ENCODE measurements around the gene USP31.

Gene USP31

DNA sequence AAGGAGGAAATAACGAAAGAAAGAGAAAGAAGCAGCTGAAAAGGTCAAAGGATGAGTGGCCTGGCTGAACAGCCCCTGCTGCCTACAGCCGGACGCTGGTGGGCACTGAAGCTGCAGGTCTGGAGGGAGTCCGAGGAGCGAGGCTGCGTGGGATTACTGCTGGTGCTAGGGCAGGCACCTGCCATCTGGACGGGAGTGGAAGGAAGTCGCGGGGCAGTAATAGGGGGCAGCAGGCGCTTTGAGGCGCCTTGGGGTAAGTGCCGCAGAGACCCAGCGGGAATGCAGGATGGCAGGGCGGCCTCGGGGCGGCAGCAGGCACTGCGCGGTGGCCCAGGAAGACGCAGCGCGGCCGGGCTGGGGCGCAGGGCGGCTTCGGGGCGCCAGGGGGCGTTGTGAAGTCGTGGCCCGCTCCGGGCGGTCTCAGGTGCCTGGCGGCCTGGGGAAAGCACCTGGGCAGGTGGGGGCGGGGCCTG, 33.0 kb upstream of the USP31 start:
- peak; percentile 100 for ATAC-seq
- no peak for TF ChIP-seq PPARA (CRISPR knock-in tag; IDR thresholded peaks at IDR 0.05; ENCODE audit: borderline replicate concordance)
- no peak for TF ChIP-seq ZC3H10 (CRISPR knock-in tag; IDR thresholded peaks at IDR 0.05)
- TF ChIP-seq, protein P1, sequence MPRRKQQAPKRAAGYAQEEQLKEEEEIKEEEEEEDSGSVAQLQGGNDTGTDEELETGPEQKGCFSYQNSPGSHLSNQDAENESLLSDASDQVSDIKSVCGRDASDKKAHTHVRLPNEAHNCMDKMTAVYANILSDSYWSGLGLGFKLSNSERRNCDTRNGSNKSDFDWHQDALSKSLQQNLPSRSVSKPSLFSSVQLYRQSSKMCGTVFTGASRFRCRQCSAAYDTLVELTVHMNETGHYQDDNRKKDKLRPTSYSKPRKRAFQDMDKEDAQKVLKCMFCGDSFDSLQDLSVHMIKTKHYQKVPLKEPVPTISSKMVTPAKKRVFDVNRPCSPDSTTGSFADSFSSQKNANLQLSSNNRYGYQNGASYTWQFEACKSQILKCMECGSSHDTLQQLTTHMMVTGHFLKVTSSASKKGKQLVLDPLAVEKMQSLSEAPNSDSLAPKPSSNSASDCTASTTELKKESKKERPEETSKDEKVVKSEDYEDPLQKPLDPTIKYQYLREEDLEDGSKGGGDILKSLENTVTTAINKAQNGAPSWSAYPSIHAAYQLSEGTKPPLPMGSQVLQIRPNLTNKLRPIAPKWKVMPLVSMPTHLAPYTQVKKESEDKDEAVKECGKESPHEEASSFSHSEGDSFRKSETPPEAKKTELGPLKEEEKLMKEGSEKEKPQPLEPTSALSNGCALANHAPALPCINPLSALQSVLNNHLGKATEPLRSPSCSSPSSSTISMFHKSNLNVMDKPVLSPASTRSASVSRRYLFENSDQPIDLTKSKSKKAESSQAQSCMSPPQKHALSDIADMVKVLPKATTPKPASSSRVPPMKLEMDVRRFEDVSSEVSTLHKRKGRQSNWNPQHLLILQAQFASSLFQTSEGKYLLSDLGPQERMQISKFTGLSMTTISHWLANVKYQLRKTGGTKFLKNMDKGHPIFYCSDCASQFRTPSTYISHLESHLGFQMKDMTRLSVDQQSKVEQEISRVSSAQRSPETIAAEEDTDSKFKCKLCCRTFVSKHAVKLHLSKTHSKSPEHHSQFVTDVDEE (CRISPR knock-in tag; IDR thresholded peaks at IDR 0.05) = no peak
- TF ChIP-seq, protein P2, sequence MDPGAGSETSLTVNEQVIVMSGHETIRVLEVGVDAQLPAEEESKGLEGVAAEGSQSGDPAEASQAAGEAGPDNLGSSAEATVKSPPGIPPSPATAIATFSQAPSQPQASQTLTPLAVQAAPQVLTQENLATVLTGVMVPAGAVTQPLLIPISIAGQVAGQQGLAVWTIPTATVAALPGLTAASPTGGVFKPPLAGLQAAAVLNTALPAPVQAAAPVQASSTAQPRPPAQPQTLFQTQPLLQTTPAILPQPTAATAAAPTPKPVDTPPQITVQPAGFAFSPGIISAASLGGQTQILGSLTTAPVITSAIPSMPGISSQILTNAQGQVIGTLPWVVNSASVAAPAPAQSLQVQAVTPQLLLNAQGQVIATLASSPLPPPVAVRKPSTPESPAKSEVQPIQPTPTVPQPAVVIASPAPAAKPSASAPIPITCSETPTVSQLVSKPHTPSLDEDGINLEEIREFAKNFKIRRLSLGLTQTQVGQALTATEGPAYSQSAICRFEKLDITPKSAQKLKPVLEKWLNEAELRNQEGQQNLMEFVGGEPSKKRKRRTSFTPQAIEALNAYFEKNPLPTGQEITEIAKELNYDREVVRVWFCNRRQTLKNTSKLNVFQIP (CRISPR knock-in tag; IDR thresholded peaks at IDR 0.05; ENCODE audit: borderline replicate concordance, low read depth) = no peak
- TF ChIP-seq ARNTL (CRISPR knock-in tag; IDR thresholded peaks at IDR 0.05; ENCODE audit: borderline replicate concordance, low read depth) = no peak
- TF ChIP-seq ZFP30 (CRISPR knock-in tag; IDR thresholded peaks at IDR 0.05) = no peak
- no peak for TF ChIP-seq ZNF8 (CRISPR knock-in tag; IDR thresholded peaks at IDR 0.05)
- TF ChIP-seq ZFP3 (CRISPR knock-in tag; IDR thresholded peaks at IDR 0.05) = no peak
- no peak for TF ChIP-seq ZNF565 (CRISPR knock-in tag; conservative IDR thresholded peaks at IDR 0.05; ENCODE audit: low read depth)
- no peak for TF ChIP-seq SNAI2 (CRISPR knock-in tag; IDR thresholded peaks at IDR 0.05)
- no peak for TF ChIP-seq OSR1 (CRISPR knock-in tag; IDR thresholded peaks at IDR 0.05)
- TF ChIP-seq GLIS3 (CRISPR knock-in tag; IDR thresholded peaks at IDR 0.05) = no peak
- no peak for TF ChIP-seq TCF4 (CRISPR knock-in tag; IDR thresholded peaks at IDR 0.05; ENCODE audit: borderline replicate concordance)
- no peak for TF ChIP-seq CSDC2 (CRISPR knock-in tag; IDR thresholded peaks at IDR 0.05)
- TF ChIP-seq BACH2 (CRISPR knock-in tag; IDR thresholded peaks at IDR 0.05; ENCODE audit: borderline replicate concordance) = no peak
- no peak for TF ChIP-seq ZNF70 (CRISPR knock-in tag; IDR thresholded peaks at IDR 0.05)
- TF ChIP-seq TOX (CRISPR knock-in tag; IDR thresholded peaks at IDR 0.05; ENCODE audit: borderline replicate concordance) = no peak
- TF ChIP-seq, protein P3, sequence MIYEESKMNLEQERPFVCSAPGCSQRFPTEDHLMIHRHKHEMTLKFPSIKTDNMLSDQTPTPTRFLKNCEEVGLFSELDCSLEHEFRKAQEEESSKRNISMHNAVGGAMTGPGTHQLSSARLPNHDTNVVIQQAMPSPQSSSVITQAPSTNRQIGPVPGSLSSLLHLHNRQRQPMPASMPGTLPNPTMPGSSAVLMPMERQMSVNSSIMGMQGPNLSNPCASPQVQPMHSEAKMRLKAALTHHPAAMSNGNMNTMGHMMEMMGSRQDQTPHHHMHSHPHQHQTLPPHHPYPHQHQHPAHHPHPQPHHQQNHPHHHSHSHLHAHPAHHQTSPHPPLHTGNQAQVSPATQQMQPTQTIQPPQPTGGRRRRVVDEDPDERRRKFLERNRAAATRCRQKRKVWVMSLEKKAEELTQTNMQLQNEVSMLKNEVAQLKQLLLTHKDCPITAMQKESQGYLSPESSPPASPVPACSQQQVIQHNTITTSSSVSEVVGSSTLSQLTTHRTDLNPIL (CRISPR knock-in tag; IDR thresholded peaks at IDR 0.05; ENCODE audit: low read depth) = no peak

DNA sequence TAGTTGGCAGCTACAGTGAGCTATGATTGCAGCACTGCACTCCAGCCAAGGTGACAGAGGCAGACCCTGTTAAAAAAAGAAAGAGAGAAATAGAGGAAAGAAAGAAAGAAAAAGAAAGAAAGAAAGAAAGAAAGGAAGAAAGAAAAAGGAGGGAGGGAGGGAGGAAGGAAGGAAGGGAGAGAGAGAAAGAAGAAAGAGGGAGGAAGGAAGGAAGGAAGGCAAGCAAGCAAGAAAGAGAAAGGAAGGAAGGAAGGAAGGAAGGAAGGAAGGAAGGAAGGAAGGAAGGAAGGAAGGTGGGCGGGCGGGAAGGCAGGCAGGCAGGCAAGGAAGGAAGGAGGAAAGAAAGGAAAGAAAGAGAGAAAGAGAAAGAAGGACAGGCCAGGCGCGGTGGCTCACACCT, 32.3 kb upstream of the USP31 start:
- no peak for ATAC-seq
- TF ChIP-seq ISL1 (CRISPR knock-in tag; IDR thresholded peaks at IDR 0.05) (no peak), ARNTL (CRISPR knock-in tag; IDR thresholded peaks at IDR 0.05; ENCODE audit: borderline replicate concordance, low read depth) (no peak), ZC3H10 (CRISPR knock-in tag; IDR thresholded peaks at IDR 0.05) (no peak), ZFP30 (CRISPR knock-in tag; IDR thresholded peaks at IDR 0.05) (no peak), SNAI2 (CRISPR knock-in tag; IDR thresholded peaks at IDR 0.05) (no peak), PPARA (CRISPR knock-in tag; IDR thresholded peaks at IDR 0.05; ENCODE audit: borderline replicate concordance) (no peak), OSR1 (CRISPR knock-in tag; IDR thresholded peaks at IDR 0.05) (no peak), CSDC2 (CRISPR knock-in tag; IDR thresholded peaks at IDR 0.05) (no peak), TCF4 (CRISPR knock-in tag; IDR thresholded peaks at IDR 0.05; ENCODE audit: borderline replicate concordance) (no peak), ZFP3 (CRISPR knock-in tag; IDR thresholded peaks at IDR 0.05) (no peak)
- TF ChIP-seq, protein P2 (CRISPR knock-in tag; IDR thresholded peaks at IDR 0.05; ENCODE audit: borderline replicate concordance, low read depth) = no peak
- TF ChIP-seq, protein P3 (CRISPR knock-in tag; IDR thresholded peaks at IDR 0.05; ENCODE audit: low read depth) = no peak
- TF ChIP-seq, protein P4, sequence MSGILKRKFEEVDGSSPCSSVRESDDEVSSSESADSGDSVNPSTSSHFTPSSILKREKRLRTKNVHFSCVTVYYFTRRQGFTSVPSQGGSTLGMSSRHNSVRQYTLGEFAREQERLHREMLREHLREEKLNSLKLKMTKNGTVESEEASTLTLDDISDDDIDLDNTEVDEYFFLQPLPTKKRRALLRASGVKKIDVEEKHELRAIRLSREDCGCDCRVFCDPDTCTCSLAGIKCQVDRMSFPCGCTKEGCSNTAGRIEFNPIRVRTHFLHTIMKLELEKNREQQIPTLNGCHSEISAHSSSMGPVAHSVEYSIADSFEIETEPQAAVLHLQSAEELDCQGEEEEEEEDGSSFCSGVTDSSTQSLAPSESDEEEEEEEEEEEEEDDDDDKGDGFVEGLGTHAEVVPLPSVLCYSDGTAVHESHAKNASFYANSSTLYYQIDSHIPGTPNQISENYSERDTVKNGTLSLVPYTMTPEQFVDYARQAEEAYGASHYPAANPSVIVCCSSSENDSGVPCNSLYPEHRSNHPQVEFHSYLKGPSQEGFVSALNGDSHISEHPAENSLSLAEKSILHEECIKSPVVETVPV (CRISPR knock-in tag; IDR thresholded peaks at IDR 0.05) = no peak

Data from SK-N-SH treated with all-trans-retinoic acid at 6 μM for 48 hours (cell line).